Lower leg skin (tissue), 3 donors: ENCODE results near the gene PARL.

Source experiments
- CTCF ChIP-seq, 3 donors: fragments of 450-650 bp; IDR thresholded peaks; one replicate each; pipeline ENCODE4 v1.5.1; 2016; ENCODE audit warnings: antibody characterized with exemption in 3 of 3, mild to moderate bottlenecking in 3 of 3, moderate library complexity in 2 of 3
- POLR2A ChIP-seq, 2 donors: fragments of 450-650 bp; IDR thresholded peaks; one replicate each; pipeline ENCODE4 v1.6.1; 2016 to 2017; ENCODE audit warnings: antibody characterized with exemption in 2 of 2, mild to moderate bottlenecking in 1 of 2, moderate library complexity in 1 of 2

GRCh38 chr3:183906234-183906921 lies 21.7 kb upstream of the PARL start:
- no peak for TF ChIP-seq CTCF (IDR thresholded peaks at IDR 0.05)
- TF ChIP-seq POLR2A (IDR thresholded peaks at IDR 0.05): no peak
